Measurements from ENCODE around the gene SMARCD2.

SMARCD2 gene

DNA sequence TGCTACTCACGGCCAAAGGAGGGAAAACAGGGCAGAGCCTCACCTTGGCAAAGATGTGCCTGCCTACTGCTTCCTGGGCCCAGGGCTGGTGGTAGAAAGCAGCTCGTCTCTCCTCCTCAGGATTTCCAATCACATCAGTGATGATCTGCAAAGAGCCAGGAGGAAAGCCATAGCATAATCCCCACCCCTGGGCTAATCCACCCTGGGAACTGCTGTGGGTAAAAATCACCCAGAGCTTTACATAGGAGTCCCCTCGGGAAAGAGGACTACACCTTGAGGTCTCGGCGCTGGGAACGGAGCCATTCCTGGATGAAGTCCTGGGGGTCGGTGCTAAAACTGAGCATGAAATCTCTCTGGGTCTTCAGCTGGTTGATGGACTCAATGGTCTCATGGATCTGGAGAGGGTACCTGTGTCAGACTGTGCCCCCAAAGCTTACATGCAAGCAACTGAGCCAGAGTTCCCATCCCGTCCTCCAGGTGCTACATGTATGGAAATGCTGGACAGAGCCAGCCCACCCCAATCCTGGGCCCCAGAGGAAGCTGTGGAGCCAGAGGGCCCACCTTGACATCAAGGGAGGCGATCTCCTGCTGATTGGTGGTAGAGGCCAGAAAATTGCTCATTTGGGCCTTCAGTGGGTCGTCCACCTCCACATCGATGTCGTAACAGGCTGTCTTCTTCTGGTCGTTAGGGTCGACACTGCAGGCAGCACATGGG lies 9.3 kb downstream of the SMARCD2 start:
- DNase-seq = no peak

DNA sequence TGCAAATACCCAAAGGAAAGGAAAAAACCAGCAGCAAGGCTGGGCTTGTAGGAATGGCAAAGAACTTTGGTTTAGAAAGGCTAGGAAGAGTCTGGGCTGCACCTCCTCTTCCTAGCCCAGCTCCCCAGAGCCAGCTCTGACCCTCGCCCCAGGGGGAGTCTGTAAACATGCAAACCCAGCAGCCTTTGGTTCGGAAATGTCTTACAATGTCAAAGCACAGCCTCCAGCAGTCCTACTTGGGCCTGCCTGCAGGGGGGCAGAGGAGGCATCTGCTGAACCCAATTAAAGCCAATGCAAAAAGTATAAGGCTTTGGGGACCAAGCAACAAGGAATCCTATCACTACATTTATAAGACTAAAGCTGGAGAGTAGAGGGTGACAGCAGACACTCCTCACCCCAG lies 10.0 kb downstream of the SMARCD2 start:
- DNase-seq = no peak

DNA sequence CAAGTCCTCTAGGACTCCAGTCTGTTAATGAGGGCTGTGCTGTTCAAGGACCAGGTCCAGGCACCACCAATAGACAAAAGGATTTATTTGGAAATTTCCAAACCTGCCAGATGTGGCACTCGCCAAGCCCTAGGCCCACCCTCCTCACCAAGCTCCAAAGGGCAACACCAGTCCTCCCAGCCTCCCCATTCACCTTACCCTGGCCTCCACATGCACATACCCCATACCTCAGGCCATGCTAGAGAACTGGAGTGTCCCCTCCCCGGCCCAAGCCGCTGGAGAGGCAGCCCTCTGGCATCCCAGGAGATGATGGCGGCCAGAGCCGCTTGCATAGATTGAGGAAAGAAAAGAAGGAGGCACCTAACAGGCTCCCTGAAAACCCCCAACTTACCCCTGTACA lies 10.5 kb downstream of the SMARCD2 start:
- DNase-seq = no peak

GRCh38 chr17:63831505-63831904 lies 11.0 kb downstream of the SMARCD2 start:
- DNase-seq = no peak

DNA sequence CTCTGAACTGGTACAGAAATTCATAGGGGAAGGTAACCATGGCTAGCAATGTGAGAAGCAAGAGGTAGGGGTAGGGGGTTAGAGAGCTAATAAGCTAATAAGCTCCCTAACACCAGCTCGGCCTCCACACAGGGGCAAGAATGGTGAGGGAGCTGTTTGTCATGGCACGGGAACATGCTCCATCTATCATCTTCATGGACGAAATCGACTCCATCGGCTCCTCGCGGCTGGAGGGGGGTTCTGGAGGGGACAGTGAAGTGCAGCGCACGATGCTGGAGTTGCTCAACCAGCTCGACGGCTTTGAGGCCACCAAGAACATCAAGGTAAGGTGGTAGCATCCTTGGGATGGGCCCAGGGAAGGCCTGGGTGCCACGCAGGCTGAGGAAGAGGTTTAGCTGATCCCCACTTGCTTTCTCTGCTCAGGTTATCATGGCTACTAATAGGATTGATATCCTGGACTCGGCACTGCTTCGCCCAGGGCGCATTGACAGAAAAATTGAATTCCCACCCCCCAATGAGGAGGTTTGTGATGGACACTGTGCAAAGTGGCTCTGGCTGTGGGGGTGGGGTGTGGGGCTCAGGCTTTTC lies 11.5 kb downstream of the SMARCD2 start:
- DNase-seq = no peak

DNA sequence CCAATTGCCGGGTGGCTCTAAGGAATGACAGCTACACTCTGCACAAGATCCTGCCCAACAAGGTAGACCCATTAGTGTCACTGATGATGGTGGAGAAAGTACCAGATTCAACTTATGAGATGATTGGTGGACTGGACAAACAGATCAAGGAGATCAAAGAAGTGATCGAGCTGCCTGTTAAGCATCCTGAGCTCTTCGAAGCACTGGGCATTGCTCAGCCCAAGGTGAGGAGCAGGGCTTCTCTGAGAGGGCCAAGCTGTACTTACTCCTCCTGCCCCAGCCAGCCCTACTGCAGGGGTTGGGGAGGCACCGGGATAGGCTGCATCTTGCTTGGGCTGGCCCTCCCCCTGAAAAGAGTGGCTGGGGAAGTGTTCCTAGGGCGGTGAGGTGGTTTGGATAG lies 12.2 kb downstream of the SMARCD2 start:
- DNase-seq = no peak

GRCh38 chr17:63828936-63829335 lies 13.5 kb downstream of the SMARCD2 start:
- DNase-seq = no peak

- DNase-seq = peak in 1 of 56 donors; percentile 39
These were observed 14.7 kb downstream of the SMARCD2 start for GRCh38 chr17:63827801-63828221.

DNA sequence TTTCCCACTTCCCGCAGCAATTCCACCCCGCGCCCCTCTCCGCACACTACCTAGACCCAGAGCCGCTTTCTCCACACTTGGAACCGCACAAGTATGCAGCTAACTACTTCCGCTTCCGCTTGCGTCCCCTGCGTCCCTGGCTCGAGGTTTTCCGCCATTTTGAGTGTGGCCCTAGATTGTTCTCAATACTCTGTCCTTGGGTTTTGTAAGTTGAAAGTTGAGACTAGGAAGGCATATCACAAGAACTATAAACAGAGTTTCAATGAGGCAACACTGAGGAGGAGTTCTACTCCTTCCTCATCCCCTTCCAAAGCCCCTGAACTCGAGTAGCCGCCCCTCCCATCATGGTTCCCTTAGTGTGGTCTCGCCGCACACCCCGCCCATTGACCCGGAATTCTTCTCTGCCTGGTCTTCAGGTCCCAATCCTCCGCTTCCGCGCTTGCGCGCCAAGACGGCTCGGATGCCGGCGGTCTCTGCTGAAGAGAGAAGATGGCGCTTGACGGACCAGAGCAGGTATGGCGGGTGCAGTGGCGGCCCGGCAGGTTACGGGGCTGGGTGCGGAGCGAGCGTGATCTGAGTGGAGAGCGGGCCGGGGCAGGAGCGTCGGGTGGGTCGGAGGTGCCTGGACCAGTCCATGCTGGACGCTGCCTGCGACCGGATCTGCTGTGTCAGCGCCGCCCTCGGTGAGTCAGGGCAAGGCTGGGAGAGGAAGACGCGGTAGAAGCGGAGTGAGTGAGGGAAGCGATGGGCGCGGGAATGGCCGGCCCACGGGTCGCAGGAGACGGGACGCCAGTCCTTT lies 15.3 kb downstream of the SMARCD2 start, which contains the start of the genes FTSJ3 and PSMC5:
Gene FTSJ3 (minus strand): TSS at position 662 of the 799 bp plus-strand sequence. CDS start 761 bp downstream, outside the sequence.
Gene PSMC5 (plus strand): TSS at position 430 of the 799 bp plus-strand sequence. CDS start 60 bp downstream, at position 490.
- peak; percentile 80 to 99 (median 95) for DNase-seq

- no peak for DNase-seq
These were observed 15.9 kb downstream of the SMARCD2 start for GRCh38 chr17:63826468-63827001.

DNA sequence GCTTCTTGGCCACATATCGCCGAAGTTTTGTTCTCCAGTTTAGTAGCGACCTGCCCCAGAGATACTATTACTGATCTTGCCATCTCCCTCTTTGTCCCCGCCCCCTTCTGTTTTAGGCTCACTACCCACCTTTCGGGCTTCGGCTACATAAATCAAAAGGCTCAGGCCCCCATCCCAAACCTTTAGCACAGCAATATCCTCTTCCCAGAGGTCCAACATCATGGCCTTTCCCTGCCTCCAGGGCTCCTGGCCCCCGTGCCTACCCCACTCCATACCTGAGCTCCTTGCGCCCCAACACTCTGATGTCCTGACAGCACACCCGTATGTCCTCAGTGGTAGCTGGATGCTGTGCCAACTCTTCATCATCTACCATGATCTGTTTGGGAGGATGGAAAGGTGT lies 18.1 kb downstream of the SMARCD2 start:
- DNase-seq = no peak

DNA sequence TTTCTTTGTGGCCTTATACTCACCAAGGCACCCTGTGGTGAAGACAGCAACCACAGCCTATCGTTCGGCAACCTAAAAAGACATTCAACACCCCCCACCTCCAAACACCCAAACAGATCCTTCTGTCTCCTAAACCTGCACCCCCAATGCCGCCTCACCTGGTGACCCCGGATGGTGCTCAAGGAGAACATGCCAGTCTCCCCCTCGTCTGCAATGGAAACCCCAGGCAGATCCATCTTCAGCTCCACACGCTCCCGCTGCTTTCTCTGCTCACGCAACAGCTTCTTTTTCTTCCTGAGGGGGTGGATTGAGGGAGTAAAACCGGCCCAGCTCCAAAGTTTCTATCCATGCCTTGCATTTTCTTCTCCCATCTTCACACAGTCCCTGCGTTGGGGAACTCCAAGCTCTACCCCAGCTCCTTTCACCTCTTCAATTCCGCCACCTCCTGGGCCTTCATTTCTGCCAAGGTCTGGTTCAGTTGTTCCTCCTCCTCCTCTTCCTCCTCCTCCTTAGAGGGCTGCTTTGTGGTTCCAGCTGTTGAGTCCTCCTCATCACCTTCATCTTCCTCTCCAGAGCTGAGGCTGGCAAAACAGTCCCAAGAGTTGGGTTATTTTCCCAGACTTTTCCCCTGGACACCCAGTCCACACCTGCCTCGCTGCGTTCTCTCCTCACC lies 18.7 kb downstream of the SMARCD2 start:
- no peak for DNase-seq

DNA sequence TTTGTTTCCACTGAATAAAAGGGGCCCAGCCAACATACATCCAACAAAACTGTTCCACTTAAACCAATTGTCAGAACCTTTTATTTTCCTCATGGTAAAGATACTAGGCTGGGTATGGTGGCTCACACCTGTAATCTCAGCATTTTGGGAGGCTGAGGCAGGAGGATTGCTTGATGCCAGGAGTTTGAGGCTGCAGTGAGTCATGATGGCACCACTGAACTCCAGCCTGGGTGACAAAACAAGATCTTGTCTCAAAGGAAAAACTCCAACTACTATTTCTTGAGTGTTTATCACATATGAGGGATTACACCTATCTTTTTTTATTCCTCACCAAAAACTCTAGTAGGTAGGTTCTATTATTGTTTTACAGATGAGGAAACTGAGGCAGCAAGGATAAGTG lies 19.9 kb downstream of the SMARCD2 start:
- no peak for DNase-seq

GRCh38 chr17:63821804-63822203 lies 20.7 kb downstream of the SMARCD2 start:
- no peak for DNase-seq

DNA sequence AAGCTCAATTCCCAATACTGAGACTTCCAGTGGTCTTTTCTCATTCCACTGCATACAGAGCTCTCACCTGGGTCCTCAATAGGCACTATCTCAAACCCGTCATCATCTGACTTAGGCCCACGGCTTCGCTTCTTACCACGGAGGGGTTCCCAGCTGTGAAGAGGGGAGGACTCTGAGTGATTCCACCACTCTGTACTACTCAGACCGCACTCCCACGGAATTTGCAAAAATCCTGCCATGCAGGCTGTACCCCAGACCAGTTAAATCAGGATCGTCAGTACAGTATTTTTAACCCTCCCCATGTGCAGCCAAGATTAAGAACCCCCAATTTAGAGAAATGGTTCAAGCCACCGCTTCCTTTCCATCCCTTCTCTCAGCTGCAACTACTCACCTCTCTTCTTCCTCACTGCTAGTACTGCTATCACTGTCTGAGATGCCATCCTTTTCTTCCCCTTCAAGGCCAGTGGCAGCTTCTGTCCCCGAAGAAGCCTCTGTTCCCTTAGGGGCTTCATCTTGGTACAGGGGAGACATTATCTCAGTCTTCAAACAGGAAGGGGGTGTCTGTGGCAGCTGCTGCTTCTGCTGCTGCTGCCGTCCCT lies 21.4 kb downstream of the SMARCD2 start:
- no peak for DNase-seq

DNA sequence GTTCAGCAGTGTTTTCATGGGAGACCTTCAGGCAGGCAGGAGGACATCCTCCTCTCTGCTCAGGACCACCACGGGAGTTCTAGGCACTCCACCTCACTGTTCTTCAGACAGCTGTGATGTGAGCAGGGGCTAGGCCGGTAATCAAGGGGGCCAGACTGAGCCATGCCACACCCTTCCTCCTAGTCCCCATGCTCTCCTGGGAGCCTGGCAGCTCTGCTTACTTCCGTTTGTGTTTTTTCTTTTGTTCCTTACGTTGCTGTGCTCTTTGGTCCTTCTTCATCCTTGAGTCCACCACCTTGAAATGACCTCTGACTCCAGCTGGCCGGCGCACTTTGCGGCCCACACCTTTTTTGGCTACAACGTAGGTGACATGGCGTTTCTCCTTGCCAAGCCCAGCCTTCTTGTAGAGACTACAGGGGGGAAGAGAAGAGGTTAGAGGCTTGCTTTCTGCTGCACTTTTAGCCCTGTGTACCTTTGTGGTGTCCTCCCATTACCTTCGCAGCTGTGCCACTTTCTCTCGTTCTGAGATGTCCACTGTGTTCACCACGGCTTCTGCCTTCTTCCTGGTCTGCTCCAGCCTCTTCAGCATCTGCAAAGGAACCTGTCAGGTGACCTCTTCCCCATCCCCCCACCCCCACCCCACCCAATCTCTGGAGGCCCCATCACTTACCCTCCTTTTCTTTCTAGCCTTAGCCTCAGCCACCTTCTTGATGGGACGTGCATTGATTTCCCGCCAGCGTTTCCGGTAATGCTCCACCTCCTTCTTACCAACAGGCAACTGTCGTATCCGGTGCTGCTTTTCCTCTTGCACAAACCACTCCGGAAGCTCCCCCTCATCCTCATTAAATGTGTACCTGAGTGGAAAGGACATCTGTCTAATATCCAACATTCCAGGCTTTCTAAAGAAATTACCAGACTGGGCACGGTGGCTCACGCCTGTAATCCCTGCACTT lies 22.6 kb downstream of the SMARCD2 start:
- no peak for DNase-seq

DNA sequence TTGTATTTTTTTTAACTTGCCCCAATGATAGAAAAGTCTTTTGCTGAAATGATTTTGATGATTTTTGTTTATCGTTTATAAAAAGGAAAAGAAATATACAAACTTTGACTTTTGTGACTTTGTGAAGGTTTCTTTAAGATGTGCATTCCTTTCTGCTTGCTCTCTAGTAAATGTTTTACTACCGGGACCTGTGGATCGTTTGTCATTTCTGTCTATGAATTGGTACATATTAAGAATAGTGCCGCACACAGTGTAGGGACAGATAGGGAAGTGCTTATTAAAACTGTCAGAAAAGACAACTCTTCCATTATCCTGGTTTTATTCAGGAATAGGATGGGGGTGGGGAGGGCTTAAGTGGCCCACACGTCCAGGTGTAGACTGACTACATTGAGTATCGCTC lies 23.4 kb downstream of the SMARCD2 start:
- DNase-seq = no peak

DNA sequence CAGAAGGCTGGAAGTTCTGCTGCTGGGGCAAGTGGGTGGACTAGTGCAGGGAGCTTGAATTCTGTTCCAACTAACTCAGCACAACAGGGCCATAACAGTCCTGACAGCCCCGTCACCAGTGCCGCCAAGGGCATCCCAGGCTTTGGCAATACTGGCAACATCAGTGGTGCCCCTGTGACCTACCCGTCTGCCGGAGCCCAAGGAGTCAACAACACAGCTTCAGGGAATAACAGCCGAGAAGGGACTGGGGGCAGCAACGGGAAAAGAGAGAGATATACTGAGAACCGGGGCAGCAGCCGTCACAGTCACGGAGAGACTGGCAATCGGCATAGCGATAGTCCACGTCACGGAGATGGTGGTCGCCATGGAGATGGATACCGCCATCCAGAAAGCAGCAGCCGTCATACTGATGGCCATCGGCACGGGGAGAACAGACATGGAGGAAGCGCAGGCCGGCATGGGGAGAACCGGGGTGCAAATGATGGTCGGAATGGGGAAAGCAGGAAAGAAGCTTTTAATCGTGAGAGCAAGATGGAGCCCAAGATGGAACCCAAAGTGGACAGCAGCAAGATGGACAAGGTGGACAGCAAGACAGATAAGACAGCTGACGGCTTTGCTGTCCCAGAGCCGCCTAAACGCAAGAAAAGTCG lies 24.6 kb downstream of the SMARCD2 start:
- DNase-seq = no peak

DNA sequence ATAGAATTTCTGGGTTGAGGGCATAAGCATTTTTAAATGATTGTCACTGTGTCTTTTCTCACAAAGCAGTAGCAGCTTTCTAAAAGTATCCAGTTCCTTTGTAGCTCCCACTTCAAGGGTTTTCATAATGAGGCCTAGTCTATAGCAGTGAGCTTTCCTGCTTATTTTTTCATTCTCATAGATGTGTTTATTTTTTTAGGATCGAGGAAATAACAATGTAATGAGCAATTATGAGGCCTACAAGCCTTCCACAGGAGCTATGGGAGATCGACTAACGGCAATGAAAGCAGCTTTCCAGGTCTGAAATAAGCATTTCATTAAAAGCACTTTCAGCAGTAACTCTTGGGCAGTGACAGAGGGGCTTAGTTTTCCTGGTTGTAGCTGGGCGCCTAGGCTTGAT lies 25.8 kb downstream of the SMARCD2 start:
- DNase-seq = no peak
